Duodenal mucosa (tissue), 2 donors: ENCODE measurements around the gene EPC1.
"Not testable (repeated sequence)": the region's sequence is repeated elsewhere in the genome, so short reads cannot be mapped to it uniquely, and the experiment has no call there.

ENCODE experiments used
- H3K27ac ChIP-seq: one replicate; pipeline ENCODE4 v1.7.0; 2013; ENCODE audit warnings: low read depth, low read length
- H3K27me3 ChIP-seq, 2 donors: one replicate each; pipeline ENCODE4 v1.7.0; 2013; ENCODE audit warnings: low read length in 2 of 2, control low read depth in 1 of 2; ENCODE audit not compliant: insufficient read depth in 2 of 2, control insufficient read depth in 1 of 2
- H3K36me3 ChIP-seq, 2 donors: one replicate each; pipeline ENCODE4 v1.7.0; 2013; ENCODE audit warnings: low read length in 2 of 2, control low read depth in 1 of 2; ENCODE audit not compliant: insufficient read depth in 2 of 2, control insufficient read depth in 1 of 2
- H3K4me1 ChIP-seq, 2 donors: one replicate each; pipeline ENCODE4 v1.7.0; 2013; ENCODE audit warnings: low read length in 2 of 2, control low read depth in 1 of 2; ENCODE audit not compliant: insufficient read depth in 2 of 2, control insufficient read depth in 1 of 2
- H3K4me3 ChIP-seq, 2 donors: one replicate each; pipeline ENCODE4 v1.7.0; 2013; ENCODE audit warnings: low read length in 2 of 2, low read depth in 1 of 2
- H3K9ac ChIP-seq, 2 donors: one replicate each; pipeline ENCODE4 v1.7.0; 2013; ENCODE audit warnings: low read length in 2 of 2, low read depth in 1 of 2
- H3K9me3 ChIP-seq, 2 donors: one replicate each; pipeline ENCODE4 v1.7.0; 2013; ENCODE audit warnings: low read length in 2 of 2, control low read depth in 1 of 2; ENCODE audit not compliant: control insufficient read depth in 1 of 2

EPC1 gene

DNA sequence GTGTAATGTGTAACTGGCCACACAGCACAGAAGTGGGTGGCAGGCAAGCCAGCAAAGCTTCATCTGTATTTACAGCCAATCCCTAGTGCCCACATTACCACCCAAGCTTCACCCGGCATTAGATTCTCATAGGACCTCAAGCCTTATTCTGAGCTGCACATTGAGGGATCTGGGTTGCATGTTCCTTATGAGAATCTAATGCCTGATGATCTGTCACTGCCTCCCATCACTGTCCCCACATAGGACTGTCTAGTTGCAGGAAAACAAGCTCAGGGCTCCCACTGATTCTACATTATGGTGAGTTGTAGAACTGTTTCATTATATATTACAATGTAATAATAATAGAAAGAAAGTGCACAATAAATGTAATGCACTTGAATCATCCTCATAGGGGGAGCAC is 7.7 kb upstream of the EPC1 start:
- not testable (repeated sequence) for H3K9me3 ChIP-seq, H3K9ac ChIP-seq, H3K4me3 ChIP-seq, H3K27ac ChIP-seq, H3K27me3 ChIP-seq, H3K36me3 ChIP-seq
- peaks cover 10 to 17% of the 10 kb centered on the region in 2 donors for H3K4me1 ChIP-seq

DNA sequence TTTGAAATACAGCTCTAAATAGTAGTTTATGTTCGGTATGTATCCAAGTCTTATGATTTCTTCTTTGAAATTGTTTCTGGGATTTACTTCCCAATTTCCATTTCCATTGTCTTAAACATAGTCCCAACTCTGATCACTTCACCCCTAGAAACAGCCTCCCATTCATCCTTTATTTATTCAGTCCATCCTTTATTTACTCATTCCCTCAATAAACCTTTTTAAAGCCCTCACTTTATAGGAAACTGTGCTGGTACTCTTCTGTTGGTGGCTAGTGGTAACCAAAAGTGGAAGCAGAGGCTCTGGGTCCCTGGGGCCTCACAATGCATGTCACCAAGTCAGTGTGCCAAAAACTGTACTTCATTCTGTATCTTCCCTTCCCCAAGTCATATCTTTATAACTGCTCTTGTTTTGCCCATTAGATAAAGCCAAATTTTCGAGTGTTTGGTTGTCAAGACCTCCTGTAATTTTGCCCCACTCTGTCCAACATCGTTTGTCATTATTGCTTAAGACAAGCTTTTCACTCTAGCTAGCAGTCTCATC is 3.9 kb upstream of the EPC1 start:
- Histone ChIP-seq H3K27me3 (no peaks in the 10 kb centered on the region), H3K4me3 (no peak overlapping the region), H3K9me3 (no peaks in the 10 kb centered on the region), H3K27ac (no peak overlapping the region), H3K36me3 (no peaks in the 10 kb centered on the region), H3K4me1 (peaks cover 10 to 17% of the 10 kb centered on the region in 2 donors), H3K9ac (no peak overlapping the region)

DNA sequence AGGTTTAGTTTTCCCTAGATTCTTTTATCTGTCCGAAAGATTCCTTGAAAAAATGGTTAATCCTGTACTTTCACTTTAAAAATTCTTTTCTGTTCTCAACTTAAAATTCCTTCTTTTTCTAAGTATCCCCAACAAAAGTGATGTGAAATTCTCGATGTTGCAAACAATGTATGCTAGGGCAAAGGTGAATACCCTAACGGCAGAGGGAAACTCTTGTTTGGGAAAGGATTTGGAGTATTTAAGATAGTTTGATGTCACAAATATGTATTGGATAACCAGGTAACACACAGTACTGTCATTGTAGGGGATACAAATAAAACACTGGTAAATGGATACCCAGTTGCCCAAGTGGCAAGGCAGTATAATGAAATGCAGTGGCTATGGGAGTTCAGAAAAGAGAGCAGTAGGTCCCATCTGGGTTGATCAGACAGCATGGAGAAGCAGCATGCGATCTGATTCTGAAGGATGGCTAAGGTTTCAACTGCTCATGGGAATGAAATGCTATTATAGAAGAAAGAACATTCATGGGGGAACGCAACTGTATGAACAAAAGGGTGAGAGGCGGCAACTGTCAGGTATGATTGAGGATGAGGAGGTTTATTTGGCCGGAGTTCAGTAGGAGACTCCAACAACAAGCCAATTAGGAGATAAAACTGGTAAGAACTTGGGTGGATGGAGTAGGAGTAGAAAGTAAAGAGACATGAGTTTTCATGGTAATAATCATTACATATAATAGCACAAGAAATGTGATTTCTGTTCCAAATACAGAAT is 3.2 kb upstream of the EPC1 start:
- no peak overlapping the region for H3K9ac ChIP-seq
- H3K4me3 ChIP-seq = no peak overlapping the region
- H3K27ac ChIP-seq = no peak overlapping the region
- H3K4me1 ChIP-seq = peaks cover 10 to 17% of the 10 kb centered on the region in 2 donors
- H3K9me3 ChIP-seq = no peaks in the 10 kb centered on the region
- no peaks in the 10 kb centered on the region for H3K36me3 ChIP-seq
- H3K27me3 ChIP-seq = no peaks in the 10 kb centered on the region

DNA sequence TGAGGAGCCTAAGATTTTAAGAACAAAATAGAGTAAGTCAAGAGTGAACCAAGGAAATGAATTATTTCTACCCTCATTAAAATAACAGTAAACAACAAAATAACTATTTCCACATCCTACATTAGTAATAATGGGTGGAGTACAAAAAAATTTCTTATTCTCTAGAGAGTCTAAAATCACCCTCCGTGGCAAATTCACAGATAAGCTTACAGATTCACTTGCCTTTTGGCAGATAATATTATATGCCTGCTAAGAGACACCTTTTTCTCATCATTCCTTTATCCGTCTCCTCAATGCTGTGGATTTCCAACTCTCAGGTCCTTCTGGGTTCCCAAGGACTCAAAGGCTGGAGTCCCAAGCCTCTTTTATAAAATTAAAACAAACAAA is 2.2 kb upstream of the EPC1 start:
- no peak overlapping the region for H3K9ac ChIP-seq
- no peak overlapping the region for H3K4me3 ChIP-seq
- H3K36me3 ChIP-seq = no peaks in the 10 kb centered on the region
- H3K27me3 ChIP-seq = no peaks in the 10 kb centered on the region
- H3K4me1 ChIP-seq = peaks cover 18 to 20% of the 10 kb centered on the region in 2 donors
- H3K27ac ChIP-seq = no peak overlapping the region
- no peaks in the 10 kb centered on the region for H3K9me3 ChIP-seq

DNA sequence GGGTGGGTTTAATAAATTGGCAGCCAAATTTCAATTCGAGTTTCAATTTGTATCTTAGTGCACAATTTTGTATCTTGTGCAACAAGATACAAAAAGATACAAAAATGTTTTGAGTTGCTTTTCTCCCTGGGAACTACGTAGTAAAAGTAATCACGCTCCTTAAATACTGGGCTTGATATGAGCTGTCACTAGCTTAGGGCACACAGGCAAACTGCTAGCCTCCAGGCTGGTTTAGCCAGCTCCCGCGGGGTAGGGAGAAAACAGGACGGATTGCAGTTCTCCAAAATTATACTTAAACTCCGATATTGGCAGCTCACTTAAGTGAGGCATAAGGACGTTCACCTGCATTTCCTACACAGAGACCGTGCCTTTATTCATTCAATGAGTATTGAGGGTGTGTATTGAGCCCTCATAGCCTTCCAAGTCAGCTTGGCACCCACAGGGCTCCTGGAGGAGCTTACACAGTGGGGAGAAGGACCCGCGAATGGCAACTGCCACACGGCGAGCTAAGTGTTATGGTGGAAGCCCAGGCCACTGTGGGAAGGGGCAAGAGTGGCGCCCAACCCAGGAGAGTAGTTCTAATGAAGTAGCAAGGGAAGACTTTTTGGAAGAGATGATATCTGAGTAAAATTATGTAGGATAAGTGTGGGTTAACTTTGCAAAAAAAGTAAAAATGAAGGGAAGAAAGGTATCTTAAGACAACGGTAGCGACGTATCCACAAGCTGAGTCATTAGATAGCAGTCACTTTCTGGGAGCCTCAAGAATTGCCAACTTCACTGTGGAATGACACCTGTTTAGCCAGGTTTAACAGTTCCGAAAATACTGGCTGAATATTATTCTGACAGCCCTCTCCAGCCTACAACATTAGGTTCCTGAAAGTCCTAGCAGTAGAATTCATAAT is 1.6 kb upstream of the EPC1 start:
- Histone ChIP-seq H3K9me3 (no peaks in the 10 kb centered on the region), H3K36me3 (peaks cover 5 to 6% of the 10 kb centered on the region in 2 donors), H3K4me3 (no peak overlapping the region), H3K27me3 (no peaks in the 10 kb centered on the region), H3K4me1 (peaks cover 21 to 26% of the 10 kb centered on the region in 2 donors), H3K9ac (no peak overlapping the region), H3K27ac (no peak overlapping the region)

DNA sequence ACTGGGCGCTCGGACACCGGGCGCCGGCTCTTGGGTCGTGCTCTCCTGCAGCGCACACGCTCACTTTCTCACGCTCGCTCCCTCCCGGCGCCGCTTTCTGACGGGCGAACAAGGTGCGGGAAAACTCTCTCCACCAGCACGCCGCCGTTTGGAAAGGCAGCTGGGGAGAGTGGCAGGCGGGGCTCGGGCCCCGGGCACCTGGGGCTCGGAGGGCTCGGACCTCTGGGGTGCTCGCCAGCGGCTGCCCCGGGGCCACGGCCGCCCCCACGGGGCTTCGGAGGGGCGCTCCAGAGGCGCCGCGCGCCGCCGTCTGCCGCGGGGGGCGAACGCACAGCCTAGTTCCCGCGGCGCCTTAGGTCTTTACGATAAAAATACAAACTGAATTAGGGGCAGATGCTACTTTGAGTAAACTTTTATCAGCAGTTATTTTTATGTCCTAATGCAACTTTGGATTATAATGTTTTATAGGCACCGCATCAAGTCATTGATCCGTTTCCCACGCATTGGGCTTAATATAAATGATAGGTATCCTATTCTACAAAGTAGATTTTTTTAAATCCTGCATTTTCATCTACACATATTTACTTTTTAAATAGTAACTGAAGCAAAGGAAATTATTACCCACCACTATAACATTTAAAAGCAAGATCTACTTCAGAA is 535 bp upstream of the EPC1 start:
- peak overlapping the region; percentile 80 to 100 for H3K9ac ChIP-seq
- H3K4me1 ChIP-seq = peaks cover 17 to 27% of the 10 kb centered on the region in 2 donors
- H3K36me3 ChIP-seq = peaks cover 6 to 7% of the 10 kb centered on the region in 2 donors
- H3K27ac ChIP-seq = peak overlapping the region; percentile 63
- H3K9me3 ChIP-seq = no peaks in the 10 kb centered on the region
- no peaks in the 10 kb centered on the region for H3K27me3 ChIP-seq
- peak overlapping the region; percentile 75 to 98 for H3K4me3 ChIP-seq

DNA sequence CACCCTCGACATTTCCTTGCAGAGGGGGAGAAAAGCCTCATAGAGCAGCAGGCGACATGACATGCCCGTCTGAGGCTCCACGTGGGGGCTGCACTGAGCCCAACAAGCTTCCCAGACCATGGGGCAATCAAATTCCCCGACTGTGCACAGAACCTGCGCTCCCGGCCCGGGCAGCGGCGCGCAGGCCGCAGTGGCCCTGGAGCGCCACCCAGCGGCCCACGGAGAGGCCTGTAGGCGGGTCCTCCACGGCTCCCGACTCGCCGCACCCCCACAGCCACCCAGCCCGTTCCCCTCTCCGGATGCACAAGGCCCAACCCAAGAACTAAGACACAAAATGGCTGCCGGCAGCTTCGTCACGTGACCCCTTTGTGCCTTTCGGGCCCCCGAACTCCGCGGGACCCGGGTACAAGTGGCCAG is 816 bp downstream of the EPC1 start:
- H3K27ac ChIP-seq = peak overlapping the region; percentile 100
- H3K4me3 ChIP-seq = peak overlapping the region; percentile 75 to 98
- peaks cover 6 to 9% of the 10 kb centered on the region in 2 donors for H3K36me3 ChIP-seq
- H3K4me1 ChIP-seq = peaks cover 27 to 33% of the 10 kb centered on the region in 2 donors
- H3K27me3 ChIP-seq = no peaks in the 10 kb centered on the region
- peak overlapping the region; percentile 100 for H3K9ac ChIP-seq
- no peaks in the 10 kb centered on the region for H3K9me3 ChIP-seq

DNA sequence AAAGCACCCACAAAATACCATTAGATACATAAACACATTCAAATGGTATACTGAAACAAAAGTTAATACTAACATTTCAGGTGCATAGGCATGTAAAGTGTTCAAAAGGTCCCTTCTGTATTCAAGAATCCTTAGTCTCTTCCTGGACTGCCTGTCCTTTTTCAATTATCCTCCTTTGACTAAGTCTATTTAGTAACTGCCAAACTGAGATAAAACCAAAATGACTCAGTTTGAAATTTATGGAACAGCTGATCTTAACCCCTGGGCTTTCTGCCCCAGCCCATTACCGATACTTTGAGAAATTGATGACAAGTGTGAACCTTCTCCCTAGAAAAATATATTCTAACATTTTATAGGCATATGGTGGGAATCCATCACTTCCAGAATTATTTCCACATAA is 5.4 kb downstream of the EPC1 start:
- H3K4me1 ChIP-seq = peaks cover 50 to 53% of the 10 kb centered on the region in 2 donors
- no peak overlapping the region for H3K27ac ChIP-seq
- no peak overlapping the region for H3K4me3 ChIP-seq
- no peaks in the 10 kb centered on the region for H3K9me3 ChIP-seq
- H3K27me3 ChIP-seq = no peaks in the 10 kb centered on the region
- no peak overlapping the region for H3K9ac ChIP-seq
- peaks cover 9% of the 10 kb centered on the region in 2 donors for H3K36me3 ChIP-seq

DNA sequence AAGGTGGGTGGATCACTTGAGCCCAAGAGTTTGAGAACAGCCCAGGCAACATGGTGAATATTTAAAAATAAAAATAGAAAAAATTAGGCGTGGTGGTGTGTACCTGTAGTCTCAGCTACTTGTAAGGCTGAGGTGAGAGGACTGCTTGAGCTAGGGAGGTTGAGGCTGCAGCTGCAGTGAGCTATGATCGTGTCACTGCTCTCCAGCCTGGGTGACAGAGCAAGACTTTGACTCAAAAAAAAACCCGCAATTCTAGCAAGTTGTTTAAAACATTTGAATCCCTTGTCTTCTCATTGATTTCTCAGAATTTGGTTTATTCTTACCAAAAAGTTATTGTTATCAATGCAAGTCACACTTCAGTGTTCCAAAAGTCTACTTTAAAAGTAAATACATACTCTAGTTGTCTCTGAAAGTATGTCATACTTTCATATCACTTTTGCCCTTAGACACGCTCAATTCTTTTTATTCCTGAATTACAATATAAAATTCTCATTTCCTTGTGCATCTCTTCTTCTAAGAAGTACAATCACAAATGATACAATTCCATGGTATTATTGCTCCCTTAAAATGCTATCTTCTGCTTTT is 6.3 kb downstream of the EPC1 start:
- no peaks in the 10 kb centered on the region for H3K27me3 ChIP-seq
- no peak overlapping the region for H3K27ac ChIP-seq
- no peak overlapping the region for H3K9ac ChIP-seq
- H3K36me3 ChIP-seq = peaks cover 9% of the 10 kb centered on the region in 2 donors
- H3K9me3 ChIP-seq = no peaks in the 10 kb centered on the region
- peaks cover 50 to 53% of the 10 kb centered on the region in 2 donors for H3K4me1 ChIP-seq
- H3K4me3 ChIP-seq = no peak overlapping the region
